A549 (cell line): Measurements from ENCODE around the gene MDGA2.

Source experiments
- CEBPB ChIP-seq, 2 experiments: fragments of >200 bp in 1 of 2; sonication (Bioruptor Twin) in 1 of 2; formaldehyde crosslinking in 1 of 2; IDR thresholded peaks; 2 replicates each; pipeline ENCODE4 v1.6.1; 2012 to 2016
- EP300 ChIP-seq, 2 experiments: fragments of >200 bp; sonication (Bioruptor Twin); formaldehyde crosslinking; IDR thresholded peaks; 2 replicates in 1 of 2; 3 replicates in 1 of 2; pipeline ENCODE4 v1.6.1; 2016 to 2017
- HOXA7 ChIP-seq: fragments of 250-450 bp; sonication (Bioruptor Pico); IDR thresholded peaks from 2 replicates; pipeline ENCODE4 v1.5.0; 2020; ENCODE audit warnings: mild to moderate bottlenecking, moderate library complexity
- POLR2A ChIP-seq: IDR thresholded peaks from 2 replicates; pipeline ENCODE4 v1.6.1; 2012; ENCODE audit warnings: mild to moderate bottlenecking, low read length
- ZFP36 ChIP-seq: fragments of 450-650 bp; IDR thresholded peaks from 2 replicates; pipeline ENCODE4 v1.6.1; 2014; ENCODE audit warnings: borderline replicate concordance; ENCODE audit not compliant: partially characterized antibody
- TF ChIP-seq, protein P1 (sequence below): fragments of >200 bp; sonication (Bioruptor Twin); formaldehyde crosslinking; IDR thresholded peaks from 3 replicates; pipeline ENCODE4 v1.5.1; 2016
- TF ChIP-seq, protein P2 (sequence below): fragments of 150-350 bp; IDR thresholded peaks from 2 replicates; pipeline ENCODE4 v1.6.1; 2014; ENCODE audit warnings: low read depth, mild to moderate bottlenecking, low read length
- TF ChIP-seq, protein P3 (sequence below): fragments of 200-600 bp; sonication (generic); IDR thresholded peaks from 2 replicates; pipeline ENCODE4 v1.6.1; 2016; ENCODE audit warnings: antibody characterized with exemption, mild to moderate bottlenecking, moderate library complexity
- TF ChIP-seq, protein P4 (sequence below): IDR thresholded peaks from 2 replicates; pipeline ENCODE4 v1.6.1; 2012

DNA sequence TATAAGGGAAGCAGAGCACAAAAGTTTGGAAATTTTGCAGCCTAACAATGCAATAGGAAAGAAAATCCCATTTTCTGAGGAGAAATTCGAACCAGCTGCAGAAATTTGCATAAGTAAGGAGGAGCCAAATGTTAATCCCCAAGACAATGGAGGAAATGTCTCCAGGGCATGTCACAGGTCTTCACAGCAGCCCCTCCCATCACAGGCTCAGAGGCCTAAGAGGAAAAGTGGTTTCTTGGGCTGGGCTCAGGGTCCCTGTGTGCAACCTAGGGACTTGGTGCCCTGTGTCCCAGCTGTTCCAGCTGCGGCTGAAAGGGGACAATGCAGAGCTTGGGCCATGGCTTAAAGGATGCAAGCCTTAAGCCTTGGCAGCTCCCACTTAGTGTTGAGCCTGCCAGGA lies 190.0 kb downstream of the MDGA2 start:
- TF ChIP-seq POLR2A: no peak
- no peak for TF ChIP-seq EP300 (IDR thresholded peaks at IDR 0.05)
- TF ChIP-seq, protein P1, sequence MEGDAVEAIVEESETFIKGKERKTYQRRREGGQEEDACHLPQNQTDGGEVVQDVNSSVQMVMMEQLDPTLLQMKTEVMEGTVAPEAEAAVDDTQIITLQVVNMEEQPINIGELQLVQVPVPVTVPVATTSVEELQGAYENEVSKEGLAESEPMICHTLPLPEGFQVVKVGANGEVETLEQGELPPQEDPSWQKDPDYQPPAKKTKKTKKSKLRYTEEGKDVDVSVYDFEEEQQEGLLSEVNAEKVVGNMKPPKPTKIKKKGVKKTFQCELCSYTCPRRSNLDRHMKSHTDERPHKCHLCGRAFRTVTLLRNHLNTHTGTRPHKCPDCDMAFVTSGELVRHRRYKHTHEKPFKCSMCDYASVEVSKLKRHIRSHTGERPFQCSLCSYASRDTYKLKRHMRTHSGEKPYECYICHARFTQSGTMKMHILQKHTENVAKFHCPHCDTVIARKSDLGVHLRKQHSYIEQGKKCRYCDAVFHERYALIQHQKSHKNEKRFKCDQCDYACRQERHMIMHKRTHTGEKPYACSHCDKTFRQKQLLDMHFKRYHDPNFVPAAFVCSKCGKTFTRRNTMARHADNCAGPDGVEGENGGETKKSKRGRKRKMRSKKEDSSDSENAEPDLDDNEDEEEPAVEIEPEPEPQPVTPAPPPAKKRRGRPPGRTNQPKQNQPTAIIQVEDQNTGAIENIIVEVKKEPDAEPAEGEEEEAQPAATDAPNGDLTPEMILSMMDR: no peak
- TF ChIP-seq HOXA7 (CRISPR knock-in tag): no peak
- TF ChIP-seq, protein P2, sequence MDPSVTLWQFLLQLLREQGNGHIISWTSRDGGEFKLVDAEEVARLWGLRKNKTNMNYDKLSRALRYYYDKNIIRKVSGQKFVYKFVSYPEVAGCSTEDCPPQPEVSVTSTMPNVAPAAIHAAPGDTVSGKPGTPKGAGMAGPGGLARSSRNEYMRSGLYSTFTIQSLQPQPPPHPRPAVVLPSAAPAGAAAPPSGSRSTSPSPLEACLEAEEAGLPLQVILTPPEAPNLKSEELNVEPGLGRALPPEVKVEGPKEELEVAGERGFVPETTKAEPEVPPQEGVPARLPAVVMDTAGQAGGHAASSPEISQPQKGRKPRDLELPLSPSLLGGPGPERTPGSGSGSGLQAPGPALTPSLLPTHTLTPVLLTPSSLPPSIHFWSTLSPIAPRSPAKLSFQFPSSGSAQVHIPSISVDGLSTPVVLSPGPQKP: no peak
- no peak for TF ChIP-seq CEBPB (IDR thresholded peaks at IDR 0.05)
- TF ChIP-seq, protein P3, sequence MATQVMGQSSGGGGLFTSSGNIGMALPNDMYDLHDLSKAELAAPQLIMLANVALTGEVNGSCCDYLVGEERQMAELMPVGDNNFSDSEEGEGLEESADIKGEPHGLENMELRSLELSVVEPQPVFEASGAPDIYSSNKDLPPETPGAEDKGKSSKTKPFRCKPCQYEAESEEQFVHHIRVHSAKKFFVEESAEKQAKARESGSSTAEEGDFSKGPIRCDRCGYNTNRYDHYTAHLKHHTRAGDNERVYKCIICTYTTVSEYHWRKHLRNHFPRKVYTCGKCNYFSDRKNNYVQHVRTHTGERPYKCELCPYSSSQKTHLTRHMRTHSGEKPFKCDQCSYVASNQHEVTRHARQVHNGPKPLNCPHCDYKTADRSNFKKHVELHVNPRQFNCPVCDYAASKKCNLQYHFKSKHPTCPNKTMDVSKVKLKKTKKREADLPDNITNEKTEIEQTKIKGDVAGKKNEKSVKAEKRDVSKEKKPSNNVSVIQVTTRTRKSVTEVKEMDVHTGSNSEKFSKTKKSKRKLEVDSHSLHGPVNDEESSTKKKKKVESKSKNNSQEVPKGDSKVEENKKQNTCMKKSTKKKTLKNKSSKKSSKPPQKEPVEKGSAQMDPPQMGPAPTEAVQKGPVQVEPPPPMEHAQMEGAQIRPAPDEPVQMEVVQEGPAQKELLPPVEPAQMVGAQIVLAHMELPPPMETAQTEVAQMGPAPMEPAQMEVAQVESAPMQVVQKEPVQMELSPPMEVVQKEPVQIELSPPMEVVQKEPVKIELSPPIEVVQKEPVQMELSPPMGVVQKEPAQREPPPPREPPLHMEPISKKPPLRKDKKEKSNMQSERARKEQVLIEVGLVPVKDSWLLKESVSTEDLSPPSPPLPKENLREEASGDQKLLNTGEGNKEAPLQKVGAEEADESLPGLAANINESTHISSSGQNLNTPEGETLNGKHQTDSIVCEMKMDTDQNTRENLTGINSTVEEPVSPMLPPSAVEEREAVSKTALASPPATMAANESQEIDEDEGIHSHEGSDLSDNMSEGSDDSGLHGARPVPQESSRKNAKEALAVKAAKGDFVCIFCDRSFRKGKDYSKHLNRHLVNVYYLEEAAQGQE: no peak
- no peak for TF ChIP-seq ZFP36
- TF ChIP-seq, protein P4, sequence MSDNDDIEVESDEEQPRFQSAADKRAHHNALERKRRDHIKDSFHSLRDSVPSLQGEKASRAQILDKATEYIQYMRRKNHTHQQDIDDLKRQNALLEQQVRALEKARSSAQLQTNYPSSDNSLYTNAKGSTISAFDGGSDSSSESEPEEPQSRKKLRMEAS: no peak
